ENCODE results near the gene PNPLA3.

Gene PNPLA3

DNA sequence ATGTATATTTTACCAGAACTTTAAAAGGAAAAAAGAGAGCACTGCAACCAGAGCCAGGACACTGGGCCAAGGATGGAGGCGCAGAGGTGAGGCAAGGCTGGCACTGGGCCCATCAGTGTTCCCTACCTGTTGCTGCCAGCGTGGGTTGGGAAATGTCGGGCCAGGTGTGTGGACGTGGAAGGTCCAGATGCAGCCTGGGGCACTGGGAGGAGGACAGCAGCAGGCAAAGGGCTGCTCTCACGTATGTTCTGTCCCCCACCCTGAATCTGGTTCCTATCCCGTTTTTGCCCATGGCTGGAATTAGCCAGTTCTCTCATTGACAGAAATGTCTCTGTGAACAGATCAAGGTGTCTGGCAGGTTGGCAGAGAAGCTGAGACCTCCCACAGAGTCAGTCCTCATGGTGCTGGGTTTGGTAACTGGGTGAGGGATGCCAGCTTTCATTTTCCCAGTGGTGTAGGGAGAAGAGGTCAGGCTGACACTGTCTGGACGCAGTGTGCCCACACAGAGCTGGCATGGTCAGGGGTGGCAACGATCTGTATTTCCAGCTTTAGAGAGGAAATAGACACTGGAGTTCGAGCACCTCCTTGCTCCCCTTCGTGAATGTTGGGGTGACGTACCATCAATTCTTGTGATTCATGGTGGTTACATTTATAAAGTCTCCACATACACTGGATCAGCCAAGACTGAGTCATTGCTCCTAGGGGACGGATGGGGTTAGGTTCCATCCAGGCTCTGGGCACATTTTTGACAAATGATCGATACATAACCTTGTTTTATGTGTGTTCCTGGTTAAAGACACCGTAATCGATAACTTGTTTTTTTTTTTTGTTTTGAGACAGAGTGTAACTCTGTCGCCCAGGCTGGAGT is 4.3 kb upstream of the PNPLA3 start:
- Histone ChIP-seq H3K27me3 (ENCODE audit: insufficient read depth, poor library complexity, severe bottlenecking) (peaks cover 11% of the 10 kb centered on the region), H3K27ac (replicated peaks) (no peak overlapping the region), H3K4me3 (replicated peaks; ENCODE audit: insufficient read depth, low read length) (no peak overlapping the region)
- DNase-seq (ENCODE audit: low read depth in 1 of 2, low spot score in 1 of 2): no peak
- TF ChIP-seq POLR2AphosphoS5 (IDR thresholded peaks at IDR 0.05; ENCODE audit: low read depth): no peak
- TF ChIP-seq, protein P1, sequence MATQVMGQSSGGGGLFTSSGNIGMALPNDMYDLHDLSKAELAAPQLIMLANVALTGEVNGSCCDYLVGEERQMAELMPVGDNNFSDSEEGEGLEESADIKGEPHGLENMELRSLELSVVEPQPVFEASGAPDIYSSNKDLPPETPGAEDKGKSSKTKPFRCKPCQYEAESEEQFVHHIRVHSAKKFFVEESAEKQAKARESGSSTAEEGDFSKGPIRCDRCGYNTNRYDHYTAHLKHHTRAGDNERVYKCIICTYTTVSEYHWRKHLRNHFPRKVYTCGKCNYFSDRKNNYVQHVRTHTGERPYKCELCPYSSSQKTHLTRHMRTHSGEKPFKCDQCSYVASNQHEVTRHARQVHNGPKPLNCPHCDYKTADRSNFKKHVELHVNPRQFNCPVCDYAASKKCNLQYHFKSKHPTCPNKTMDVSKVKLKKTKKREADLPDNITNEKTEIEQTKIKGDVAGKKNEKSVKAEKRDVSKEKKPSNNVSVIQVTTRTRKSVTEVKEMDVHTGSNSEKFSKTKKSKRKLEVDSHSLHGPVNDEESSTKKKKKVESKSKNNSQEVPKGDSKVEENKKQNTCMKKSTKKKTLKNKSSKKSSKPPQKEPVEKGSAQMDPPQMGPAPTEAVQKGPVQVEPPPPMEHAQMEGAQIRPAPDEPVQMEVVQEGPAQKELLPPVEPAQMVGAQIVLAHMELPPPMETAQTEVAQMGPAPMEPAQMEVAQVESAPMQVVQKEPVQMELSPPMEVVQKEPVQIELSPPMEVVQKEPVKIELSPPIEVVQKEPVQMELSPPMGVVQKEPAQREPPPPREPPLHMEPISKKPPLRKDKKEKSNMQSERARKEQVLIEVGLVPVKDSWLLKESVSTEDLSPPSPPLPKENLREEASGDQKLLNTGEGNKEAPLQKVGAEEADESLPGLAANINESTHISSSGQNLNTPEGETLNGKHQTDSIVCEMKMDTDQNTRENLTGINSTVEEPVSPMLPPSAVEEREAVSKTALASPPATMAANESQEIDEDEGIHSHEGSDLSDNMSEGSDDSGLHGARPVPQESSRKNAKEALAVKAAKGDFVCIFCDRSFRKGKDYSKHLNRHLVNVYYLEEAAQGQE (IDR thresholded peaks at IDR 0.05; ENCODE audit: insufficient replicate concordance, low read depth): no peak
- TF ChIP-seq SPI1 (IDR thresholded peaks at IDR 0.05; ENCODE audit: borderline replicate concordance, low read depth): no peak
- TF ChIP-seq, protein P2, sequence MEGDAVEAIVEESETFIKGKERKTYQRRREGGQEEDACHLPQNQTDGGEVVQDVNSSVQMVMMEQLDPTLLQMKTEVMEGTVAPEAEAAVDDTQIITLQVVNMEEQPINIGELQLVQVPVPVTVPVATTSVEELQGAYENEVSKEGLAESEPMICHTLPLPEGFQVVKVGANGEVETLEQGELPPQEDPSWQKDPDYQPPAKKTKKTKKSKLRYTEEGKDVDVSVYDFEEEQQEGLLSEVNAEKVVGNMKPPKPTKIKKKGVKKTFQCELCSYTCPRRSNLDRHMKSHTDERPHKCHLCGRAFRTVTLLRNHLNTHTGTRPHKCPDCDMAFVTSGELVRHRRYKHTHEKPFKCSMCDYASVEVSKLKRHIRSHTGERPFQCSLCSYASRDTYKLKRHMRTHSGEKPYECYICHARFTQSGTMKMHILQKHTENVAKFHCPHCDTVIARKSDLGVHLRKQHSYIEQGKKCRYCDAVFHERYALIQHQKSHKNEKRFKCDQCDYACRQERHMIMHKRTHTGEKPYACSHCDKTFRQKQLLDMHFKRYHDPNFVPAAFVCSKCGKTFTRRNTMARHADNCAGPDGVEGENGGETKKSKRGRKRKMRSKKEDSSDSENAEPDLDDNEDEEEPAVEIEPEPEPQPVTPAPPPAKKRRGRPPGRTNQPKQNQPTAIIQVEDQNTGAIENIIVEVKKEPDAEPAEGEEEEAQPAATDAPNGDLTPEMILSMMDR (IDR thresholded peaks at IDR 0.05; ENCODE audit: insufficient read depth, low read length): no peak
- TF ChIP-seq GABPA (IDR thresholded peaks at IDR 0.05; ENCODE audit: low read depth): no peak

DNA sequence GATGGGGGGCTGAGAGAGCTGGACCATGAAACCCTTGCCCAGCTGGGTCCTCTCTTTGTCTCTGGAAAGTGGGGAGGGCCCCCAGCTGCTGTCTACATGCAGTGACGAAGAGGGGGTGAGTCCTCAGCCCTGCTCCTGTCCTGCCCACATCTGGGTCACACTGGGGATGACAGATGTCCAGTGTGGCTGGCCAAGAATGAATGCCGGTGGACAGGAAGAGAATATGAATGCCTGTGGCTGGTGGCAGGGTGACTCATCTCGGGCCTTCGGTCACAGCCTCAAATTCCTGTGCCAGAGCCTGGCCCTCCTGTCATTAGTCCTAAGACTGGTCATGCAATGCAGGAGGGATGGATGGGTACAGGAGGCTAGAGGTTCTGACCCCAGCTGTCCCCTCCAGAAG is 2.2 kb upstream of the PNPLA3 start:
- Histone ChIP-seq H3K4me3 (replicated peaks; ENCODE audit: insufficient read depth, low read length) (no peak overlapping the region), H3K27me3 (ENCODE audit: insufficient read depth, poor library complexity, severe bottlenecking) (peaks cover 17% of the 10 kb centered on the region), H3K27ac (replicated peaks) (no peak overlapping the region)
- TF ChIP-seq, protein P1 (IDR thresholded peaks at IDR 0.05; ENCODE audit: insufficient replicate concordance, low read depth): no peak
- TF ChIP-seq GABPA (IDR thresholded peaks at IDR 0.05; ENCODE audit: low read depth): no peak
- no peak for DNase-seq (ENCODE audit: low read depth in 1 of 2, low spot score in 1 of 2)

DNA sequence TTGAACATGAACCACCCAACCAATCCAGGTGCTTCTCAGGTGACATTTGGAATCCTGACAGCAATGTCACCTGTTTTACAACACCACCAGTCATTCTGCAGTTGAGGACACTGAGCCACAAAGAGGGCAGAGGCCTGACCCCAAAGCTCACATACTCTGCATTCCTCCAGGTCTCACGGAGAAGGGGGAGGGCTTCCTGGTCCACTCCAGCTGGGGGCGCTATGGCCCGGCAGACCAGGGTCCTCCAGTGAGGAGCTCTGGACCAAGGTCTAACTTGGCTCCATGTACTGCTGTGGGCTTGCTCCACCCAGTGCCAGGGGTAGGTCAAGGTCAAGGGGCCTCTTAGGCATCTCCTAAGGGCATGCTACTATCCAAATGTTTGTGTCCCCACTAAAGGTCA is 1.5 kb upstream of the PNPLA3 start:
- no peak overlapping the region for H3K27ac ChIP-seq (replicated peaks)
- H3K4me3 ChIP-seq (replicated peaks; ENCODE audit: insufficient read depth, low read length): no peak overlapping the region
- TF ChIP-seq SPI1 (IDR thresholded peaks at IDR 0.05; ENCODE audit: borderline replicate concordance, low read depth): no peak
- TF ChIP-seq, protein P2 (IDR thresholded peaks at IDR 0.05; ENCODE audit: insufficient read depth, low read length): no peak
- peaks cover 17% of the 10 kb centered on the region for H3K27me3 ChIP-seq (ENCODE audit: insufficient read depth, poor library complexity, severe bottlenecking)
- DNase-seq (ENCODE audit: low read depth in 1 of 2, low spot score in 1 of 2): no peak

DNA sequence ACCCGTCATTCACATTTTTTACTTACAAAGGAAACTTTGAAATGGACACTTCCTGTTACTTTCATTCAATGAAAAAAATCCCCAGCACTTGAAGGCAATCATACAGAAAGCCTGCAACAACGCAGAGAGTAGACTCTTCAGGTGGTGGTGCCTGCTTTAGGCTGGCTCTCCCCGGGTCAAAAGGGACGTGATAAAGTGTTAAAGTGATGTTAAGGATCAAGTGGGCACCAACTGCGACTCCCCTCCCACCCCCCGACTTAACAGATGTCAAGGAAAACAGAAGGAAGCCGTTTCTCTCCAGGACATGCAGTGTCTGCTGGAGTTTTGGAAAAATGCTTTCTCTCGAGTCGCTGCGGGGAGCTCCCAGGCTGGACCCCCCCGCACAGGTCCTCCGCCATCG is 414 bp upstream of the PNPLA3 start:
- DNase-seq (ENCODE audit: low read depth in 1 of 2, low spot score in 1 of 2): peak in 1 of 2 experiments; percentile 3
- Histone ChIP-seq H3K27me3 (ENCODE audit: insufficient read depth, poor library complexity, severe bottlenecking) (peaks cover 17% of the 10 kb centered on the region), H3K27ac (replicated peaks) (no peak overlapping the region), H3K4me3 (replicated peaks; ENCODE audit: insufficient read depth, low read length) (peak overlapping the region; percentile 47; the same call in 1 of the 2 replicates)
- TF ChIP-seq GABPA (IDR thresholded peaks at IDR 0.05; ENCODE audit: low read depth): no peak
- TF ChIP-seq, protein P2 (IDR thresholded peaks at IDR 0.05; ENCODE audit: insufficient read depth, low read length): no peak
- TF ChIP-seq SPI1 (IDR thresholded peaks at IDR 0.05; ENCODE audit: borderline replicate concordance, low read depth): no peak
- TF ChIP-seq, protein P1 (IDR thresholded peaks at IDR 0.05; ENCODE audit: insufficient replicate concordance, low read depth): no peak
- TF ChIP-seq POLR2AphosphoS5 (IDR thresholded peaks at IDR 0.05; ENCODE audit: low read depth): no peak
